GM12875 (cell line): ENCODE measurements around the gene SLC13A2.

ENCODE experiments used
- H3K4me3 ChIP-seq: one replicate; pipeline ENCODE4 v1.5.1; 2011; ENCODE audit warnings: low read depth, low read length, control low read depth
- CTCF ChIP-seq: IDR thresholded peaks from 2 replicates; pipeline ENCODE4 v1.5.1; 2011; ENCODE audit warnings: low read depth, mild to moderate bottlenecking, control low read depth, inconsistent platforms, low read length, moderate library complexity, borderline replicate concordance; ENCODE audit not compliant: insufficient read depth

The SLC13A2 gene

GRCh38 chr17:28524476-28525424, 51.3 kb downstream of the SLC13A2 start:
- no peak overlapping the region for H3K4me3 ChIP-seq
- TF ChIP-seq CTCF: no peak

DNA sequence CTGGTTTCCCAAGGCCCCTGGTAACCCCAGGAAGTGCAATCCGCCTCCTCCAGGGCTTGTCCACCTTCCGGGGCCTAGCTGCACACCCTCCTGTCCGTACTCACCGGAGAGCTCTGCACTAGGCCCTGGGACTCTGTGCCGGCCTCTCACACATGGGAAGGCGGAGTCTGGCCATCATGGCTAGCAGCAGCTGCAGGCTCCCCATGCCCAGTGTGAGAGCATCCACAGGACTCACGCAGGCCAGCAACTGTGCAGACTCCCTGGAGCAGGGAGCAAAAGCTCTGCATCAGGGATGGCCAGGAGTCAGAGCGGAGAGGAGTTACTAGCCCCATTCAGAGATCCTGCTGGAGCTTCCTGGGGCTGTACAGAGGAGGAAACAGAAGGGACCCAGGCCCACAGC, 52.9 kb downstream of the SLC13A2 start:
- TF ChIP-seq CTCF: no peak
- no peak overlapping the region for H3K4me3 ChIP-seq

DNA sequence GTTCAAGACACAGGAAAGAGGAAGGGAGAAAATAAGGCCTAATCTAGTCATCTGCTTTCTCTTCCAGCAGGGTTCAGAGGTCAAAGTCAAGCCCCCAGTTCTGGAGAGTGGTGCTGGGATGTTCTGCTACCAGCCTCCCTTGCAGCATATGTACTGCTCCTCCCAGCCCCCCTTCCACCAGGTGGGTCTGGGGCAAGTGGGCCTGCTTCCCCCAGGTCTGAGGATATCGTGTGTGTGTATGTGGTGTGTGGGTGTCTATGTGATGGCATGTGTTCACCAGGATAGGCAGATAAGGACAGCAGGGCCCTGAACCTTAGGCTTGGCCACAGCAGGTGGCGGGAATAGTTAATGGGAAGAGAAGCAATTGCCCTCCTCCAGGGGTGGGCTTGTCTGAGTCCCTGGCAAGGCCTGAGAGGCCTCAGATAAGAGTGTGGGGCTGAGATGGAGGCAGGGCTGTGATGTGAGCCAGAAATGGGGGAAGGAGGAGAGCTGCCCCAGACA, 53.8 kb downstream of the SLC13A2 start:
- TF ChIP-seq CTCF: no peak

DNA sequence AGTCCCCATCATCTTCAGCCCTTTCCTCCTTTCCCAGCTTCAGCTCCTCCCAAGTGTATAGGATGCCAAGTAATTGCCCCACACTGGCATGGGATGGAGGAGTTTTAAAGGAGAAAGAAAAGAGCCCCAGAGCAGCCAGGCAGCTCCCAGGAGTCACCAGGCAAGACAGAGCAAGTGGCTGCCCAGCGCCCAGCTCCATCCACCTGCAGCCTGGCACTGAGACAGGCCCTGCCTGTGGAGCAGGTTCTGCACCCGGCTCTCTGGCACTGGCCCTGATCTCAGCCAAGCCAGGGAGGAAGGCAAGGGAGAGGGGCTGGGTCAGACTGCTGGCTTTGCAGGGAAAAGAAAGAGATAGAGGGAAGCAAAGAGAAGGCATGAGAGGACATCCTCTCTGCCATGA, 54.4 kb downstream of the SLC13A2 start:
- TF ChIP-seq CTCF: no peak

More for the DNA sequence above, 53.8 kb downstream of the SLC13A2 start:
- no peak overlapping the region for H3K4me3 ChIP-seq

GRCh38 chr17:28528327-28529012, 55.0 kb downstream of the SLC13A2 start:
- no peak overlapping the region for H3K4me3 ChIP-seq
- TF ChIP-seq CTCF: no peak

More for the DNA sequence above, 54.4 kb downstream of the SLC13A2 start:
- H3K4me3 ChIP-seq: no peak overlapping the region

DNA sequence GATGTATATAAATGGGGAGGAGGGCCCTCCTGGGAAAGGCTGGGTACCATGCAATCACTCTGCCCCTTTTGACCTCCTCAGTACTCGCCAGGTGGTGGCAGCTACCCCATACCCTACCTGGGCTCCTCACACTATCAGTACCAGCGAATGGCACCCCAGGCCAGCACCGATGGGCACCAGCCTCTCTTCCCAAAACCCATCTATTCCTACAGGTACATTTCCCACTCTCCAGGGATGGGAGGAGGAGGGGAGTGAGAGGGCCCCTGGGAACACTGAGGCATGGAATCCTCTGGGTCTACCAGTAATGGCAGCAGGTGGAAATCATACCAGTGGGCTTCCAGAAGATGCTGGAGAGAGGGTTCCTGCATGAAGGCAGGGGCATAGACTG, 55.6 kb downstream of the SLC13A2 start:
- no peak for TF ChIP-seq CTCF
- no peak overlapping the region for H3K4me3 ChIP-seq
